GM19395 (cell line): ENCODE data around the gene CACNA2D3.

Experiments used
- ATAC-seq: cut with Tn5 transposase; IDR thresholded peaks from one replicate; pipeline ENCODE4 v1.9.1; 2021; ENCODE audit warnings: mild to moderate bottlenecking, moderate library complexity; ENCODE audit not compliant: unreplicated experiment

CACNA2D3 gene

DNA sequence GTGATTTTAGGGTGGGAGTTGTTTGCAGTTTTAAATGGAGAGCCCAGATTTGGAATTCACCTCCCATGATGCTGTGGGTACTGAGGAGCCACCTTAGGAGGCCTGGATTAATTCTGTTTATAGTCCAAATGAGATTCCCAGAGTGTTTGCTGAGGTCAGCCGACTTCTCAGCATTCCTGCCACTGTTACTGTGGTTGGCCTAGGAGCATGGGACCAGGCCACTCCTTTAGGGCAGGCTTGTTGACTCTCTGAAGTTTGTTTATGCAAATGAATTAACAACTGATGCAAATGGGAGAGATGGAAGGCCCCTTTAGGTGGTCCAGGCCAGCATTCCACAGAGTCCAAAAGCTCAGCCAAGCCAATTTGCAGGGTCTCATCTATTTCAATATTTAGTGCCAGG lies 46.1 kb downstream of the CACNA2D3 start:
- no peak for ATAC-seq

DNA sequence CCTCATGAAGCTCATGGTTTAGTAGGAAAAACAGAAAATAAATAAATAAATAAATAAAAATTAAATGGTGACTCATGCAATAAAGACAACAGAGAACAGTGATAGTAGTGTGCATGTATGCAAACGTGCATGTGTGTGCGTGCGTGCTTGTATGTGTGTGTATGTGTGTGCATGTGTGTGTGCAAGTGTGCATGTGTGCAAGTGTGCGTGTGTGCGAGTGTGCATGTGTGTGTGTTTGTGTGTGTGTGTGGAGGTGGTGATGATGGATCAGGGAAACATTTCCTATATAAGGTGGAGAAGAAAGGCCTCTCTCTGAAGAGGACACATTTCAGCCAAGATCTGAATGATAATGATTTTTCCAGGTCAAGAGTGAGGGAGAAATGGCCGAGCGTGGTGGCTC lies 47.2 kb downstream of the CACNA2D3 start:
- ATAC-seq = no peak

DNA sequence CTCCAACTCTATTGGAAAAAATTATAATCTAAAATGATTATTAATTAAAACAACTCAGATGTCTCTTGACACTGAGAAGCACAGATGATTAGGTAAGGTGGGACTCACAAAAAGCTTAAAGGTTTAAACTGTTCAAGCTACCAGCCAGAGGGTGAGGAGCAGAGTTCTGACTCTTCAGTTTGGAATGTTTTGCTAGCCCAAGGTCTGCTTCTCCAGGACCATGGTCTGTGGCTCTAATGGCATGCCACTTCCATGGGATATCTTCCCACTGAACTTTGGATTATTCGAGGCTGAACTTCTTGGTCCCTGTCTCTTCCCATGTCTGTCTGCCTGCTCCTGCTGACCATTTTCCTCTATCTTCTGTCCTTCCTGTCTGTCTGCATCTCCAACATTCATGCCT lies 49.2 kb downstream of the CACNA2D3 start:
- ATAC-seq = no peak

DNA sequence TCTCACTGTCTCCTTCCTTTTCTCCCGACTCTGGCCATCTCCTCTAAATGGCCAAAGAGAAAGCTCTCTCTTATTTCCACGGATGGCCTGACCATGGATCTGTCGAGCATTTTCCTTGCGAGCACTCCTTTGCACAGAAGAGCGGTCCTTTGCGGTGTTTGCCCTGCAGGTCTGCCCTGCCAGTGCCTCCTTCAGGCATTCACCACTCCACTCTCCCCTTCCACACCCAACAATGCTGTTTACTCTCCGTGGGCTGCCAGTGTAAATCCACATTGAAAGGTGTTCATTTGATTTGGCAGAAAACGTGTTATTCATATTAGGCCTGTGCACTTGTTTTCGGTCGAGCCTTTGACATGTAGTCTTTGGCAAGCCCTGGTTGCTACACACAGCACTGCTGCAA lies 49.6 kb downstream of the CACNA2D3 start:
- ATAC-seq = no peak

DNA sequence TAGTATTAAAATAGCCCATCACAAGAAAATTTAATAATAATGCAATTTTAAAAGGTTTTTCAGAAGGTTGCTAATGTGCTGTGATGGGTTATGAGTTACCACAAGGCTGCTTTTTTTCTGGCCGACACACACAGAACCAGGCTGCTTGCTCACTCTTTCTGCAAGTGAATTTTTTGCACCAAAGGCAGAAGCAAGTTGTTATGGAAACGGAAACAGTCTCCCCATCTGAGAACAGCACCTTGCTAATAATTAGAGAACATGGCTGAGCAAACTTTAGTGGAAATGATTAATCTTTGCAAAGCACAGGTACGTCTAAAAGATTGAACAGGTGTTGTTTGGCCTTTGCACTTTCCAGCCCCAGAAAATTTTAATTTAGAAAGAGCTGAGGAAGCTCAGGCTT lies 51.0 kb downstream of the CACNA2D3 start:
- no peak for ATAC-seq

DNA sequence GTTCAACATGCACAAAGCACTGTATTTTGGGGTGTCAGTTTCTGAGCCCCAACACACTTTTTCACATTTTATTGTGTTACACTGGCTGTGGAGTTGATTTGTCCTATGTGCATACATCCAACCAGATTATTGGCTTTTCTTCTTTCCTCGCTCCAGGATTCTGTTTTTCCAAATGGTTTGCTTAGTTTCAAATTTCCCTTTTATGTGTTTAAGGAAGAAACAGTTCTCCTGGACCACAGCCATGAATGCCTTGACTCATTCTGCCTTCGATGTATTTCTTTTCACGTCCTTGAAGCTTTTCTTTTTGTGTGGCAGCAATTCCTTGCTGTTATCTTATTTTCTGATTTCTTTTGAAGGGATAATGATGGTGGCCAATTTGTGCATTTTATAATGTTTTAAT lies 53.8 kb downstream of the CACNA2D3 start:
- ATAC-seq = no peak

DNA sequence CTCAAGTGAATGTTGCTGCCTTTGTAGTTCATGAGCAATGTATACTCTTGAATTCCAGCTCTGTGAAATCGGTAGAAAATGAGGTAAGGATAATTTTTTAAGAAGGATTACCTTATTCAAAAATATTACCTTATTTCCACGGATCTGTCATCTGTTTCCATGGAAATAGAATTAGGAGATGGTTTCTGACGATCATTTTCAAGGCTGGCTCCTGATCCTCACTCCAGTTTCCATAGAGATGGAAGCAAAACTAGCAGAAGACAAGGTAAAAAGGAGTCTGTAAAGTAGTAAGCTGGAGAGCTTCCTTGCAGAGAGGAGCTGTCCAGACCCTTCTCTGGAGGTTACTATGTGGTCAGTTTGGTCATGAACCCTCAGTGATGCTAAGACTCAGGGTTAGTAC lies 55.5 kb downstream of the CACNA2D3 start:
- ATAC-seq = no peak

- no peak for ATAC-seq
Measured at GRCh38 chr3:54178376-54178775, 56.0 kb downstream of the CACNA2D3 start.

DNA sequence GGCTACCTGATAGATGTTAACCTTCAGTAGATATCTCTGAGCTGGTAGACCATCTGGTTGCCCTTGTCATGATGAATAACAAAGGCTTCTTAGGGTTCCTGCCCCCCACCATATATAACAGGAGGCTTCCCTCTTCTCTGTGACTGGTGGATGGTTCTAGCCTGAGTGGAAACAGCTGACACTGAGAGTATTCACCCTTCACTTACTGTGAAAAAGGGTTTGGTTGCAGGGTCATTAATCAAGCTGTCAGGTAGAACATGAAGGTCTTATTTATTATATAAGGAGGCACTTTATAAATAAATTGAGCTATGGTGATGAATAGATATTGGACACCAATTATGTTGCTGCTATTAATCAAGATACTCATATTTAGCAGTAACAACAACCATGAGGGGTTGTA lies 58.6 kb downstream of the CACNA2D3 start:
- ATAC-seq = no peak

- no peak for ATAC-seq
Measured at GRCh38 chr3:54182242-54182641, 59.9 kb downstream of the CACNA2D3 start.

DNA sequence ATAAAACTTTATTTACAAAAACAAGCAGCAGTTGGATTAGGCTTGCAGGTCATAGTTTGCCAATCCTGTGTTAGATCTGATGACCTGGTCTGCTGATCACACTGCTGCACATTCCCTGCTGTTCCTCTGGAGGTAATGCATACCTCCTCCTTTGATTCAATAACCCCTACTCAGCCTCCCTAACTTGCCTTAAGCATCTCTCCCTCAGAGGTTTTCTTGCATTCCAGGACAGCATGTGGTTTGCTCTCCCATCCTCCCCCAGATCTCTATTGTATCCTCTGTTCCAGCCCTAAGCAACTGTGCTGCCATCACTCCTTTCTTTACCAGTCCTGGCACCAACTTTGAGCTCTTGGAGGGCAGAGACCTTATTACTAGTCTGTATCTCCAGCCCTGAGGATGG lies 63.4 kb downstream of the CACNA2D3 start:
- ATAC-seq = no peak

- no peak for ATAC-seq
Measured at GRCh38 chr3:54188176-54188791, 65.9 kb downstream of the CACNA2D3 start.

DNA sequence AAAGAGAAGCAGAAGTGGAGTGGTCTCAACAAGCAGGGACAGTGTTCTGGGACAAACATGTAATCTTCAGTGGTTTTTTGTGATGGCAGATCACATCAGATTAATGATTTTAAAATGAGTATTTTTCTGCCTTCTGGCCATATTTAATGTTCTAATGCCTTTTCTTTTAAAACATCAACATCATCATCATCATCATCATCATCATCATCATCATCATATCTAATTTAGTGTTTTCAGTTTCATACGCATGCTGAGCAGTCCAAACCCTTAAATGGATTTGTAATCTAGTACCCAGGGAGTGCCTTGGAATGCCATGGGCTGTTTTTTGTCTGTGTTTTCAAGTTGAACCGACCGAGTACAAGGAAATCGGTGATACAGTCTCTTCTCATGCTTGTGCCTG lies 68.9 kb downstream of the CACNA2D3 start:
- ATAC-seq = no peak

GRCh38 chr3:54192026-54192425 lies 69.7 kb downstream of the CACNA2D3 start:
- ATAC-seq = no peak

GRCh38 chr3:54193093-54193492 lies 70.7 kb downstream of the CACNA2D3 start:
- ATAC-seq = no peak

DNA sequence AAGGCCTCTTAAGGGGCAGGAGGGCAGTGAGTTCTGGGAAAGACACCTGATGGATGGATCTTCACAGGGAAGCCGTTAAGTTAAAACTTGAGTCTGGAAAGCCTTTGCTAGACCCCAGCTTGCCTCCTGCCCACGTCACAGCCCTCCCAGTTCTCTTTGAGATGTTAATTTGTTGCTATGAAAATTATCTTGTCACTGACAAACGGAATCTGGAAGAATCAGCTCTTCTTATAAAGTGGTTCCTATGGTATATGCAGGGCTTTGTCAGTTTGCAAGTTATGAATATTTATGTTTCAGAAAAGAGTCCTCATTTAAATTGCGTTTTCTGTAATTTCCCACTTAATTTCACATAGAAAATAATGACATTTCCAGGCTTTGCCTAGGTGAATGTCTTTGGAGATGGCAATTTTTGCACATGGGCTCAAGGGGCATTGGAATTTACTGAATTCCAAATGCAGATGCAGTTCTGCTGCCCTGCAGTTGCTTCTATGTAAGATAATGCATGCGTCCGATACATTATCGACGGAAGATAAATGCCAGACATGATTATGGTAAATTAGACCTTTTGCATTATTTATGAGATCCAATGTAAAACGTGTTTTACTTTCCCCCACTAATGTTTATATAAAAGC lies 74.1 kb downstream of the CACNA2D3 start:
- ATAC-seq = no peak

- no peak for ATAC-seq
Measured at GRCh38 chr3:54197509-54197908, 75.2 kb downstream of the CACNA2D3 start.

- ATAC-seq = no peak
Measured at GRCh38 chr3:54198556-54198955, 76.2 kb downstream of the CACNA2D3 start.

GRCh38 chr3:54202054-54202453 lies 79.7 kb downstream of the CACNA2D3 start:
- ATAC-seq = no peak

DNA sequence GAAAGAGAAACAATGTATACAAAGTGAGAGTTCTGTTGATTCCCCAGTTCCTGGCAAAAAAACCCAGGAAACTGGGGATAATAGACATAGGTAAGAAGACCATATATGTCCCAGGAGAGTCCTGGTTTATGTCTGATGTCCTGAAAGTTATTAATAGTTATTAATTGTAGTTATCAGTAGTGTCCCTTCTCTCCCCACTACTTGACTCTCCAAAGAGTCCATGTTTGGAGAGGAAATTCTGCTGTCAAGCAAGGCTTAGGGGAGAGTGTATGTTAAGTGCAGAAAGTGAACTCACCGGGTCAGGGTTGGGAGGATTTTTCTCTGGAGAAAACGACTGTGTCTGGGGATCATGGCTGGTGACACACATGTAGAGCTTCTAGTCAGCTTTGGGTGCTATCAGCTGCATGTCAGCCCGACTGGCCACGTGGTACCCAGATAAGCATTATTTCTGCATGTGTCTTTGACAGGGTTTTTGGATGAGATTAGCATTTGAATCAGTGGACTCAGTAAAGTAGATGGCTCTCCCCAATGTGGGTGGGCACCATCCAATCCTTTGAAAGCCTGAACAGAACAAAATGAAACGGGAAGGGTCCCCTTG lies 80.4 kb downstream of the CACNA2D3 start:
- ATAC-seq = no peak

GRCh38 chr3:54206874-54207273 lies 84.5 kb downstream of the CACNA2D3 start:
- no peak for ATAC-seq

DNA sequence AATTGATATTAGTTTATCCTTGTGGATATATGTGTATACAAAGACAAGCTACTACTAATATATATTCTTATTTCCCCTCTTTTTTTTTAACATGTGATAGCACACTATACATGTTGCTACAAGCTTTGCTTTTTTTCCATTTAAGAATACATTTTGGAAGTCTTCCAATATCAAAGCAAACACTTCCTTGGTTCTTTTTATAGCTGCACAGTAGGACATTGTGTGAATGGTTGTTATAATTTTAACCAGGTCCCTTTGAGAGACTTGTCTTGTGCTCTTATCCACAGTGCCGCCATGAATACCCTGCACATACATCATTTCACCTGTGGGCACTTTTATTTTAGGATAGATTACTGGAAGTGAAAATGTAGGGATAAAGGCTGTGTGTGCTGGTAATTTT lies 88.7 kb downstream of the CACNA2D3 start:
- ATAC-seq = no peak

GRCh38 chr3:54212723-54213122 lies 90.4 kb downstream of the CACNA2D3 start:
- ATAC-seq = no peak
